Measurements from ENCODE around the gene CCDC3.

DNA sequence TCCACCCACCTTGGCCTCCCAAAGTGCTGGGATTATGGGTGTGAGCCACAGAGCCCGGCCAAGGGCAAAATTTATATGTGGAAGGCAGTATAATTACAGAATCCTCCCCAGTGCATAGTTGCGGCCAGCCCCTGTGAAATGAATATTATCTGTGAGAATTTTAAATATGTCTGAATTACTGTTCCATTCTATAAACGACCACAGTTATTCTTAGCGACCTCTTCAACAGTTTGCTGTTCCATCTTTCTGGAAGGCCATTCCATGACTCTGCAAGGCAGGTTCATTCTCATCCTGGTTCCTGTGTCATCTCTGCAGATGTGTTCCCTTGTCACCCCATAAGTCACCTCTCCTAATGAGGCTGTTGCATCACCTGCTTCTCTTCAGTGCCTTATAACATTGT, 90.7 kb downstream of the CCDC3 start:
- TF ChIP-seq POLR2A (IDR thresholded peaks at IDR 0.05; ENCODE audit: extremely low read depth, insufficient read length) (no peak), MYC (IDR thresholded peaks at IDR 0.05; ENCODE audit: low read depth, low read length) (no peak), MAX (IDR thresholded peaks at IDR 0.05; ENCODE audit: low read depth, low read length) (no peak)
- TF ChIP-seq, protein P1, sequence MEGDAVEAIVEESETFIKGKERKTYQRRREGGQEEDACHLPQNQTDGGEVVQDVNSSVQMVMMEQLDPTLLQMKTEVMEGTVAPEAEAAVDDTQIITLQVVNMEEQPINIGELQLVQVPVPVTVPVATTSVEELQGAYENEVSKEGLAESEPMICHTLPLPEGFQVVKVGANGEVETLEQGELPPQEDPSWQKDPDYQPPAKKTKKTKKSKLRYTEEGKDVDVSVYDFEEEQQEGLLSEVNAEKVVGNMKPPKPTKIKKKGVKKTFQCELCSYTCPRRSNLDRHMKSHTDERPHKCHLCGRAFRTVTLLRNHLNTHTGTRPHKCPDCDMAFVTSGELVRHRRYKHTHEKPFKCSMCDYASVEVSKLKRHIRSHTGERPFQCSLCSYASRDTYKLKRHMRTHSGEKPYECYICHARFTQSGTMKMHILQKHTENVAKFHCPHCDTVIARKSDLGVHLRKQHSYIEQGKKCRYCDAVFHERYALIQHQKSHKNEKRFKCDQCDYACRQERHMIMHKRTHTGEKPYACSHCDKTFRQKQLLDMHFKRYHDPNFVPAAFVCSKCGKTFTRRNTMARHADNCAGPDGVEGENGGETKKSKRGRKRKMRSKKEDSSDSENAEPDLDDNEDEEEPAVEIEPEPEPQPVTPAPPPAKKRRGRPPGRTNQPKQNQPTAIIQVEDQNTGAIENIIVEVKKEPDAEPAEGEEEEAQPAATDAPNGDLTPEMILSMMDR (IDR thresholded peaks at IDR 0.05; ENCODE audit: low read depth, low read length): no peak

Measured in NB4 (cell line).